Measurements from ENCODE around the gene DDA1. TPM values are rescaled to one million over a fixed set of nuclear protein-coding genes. Genes with fewer than 3 reads are reported as not detected.
A peak's percentile ranks its signal among the peaks of the same experiment; 100 is the strongest.

The DDA1 gene
- total and polyA plus RNA-seq, 2 of the 13 experiments (the other 11 are each of a cell fraction or from before 2014, with no cell fraction given): 24.5 to 26.0 TPM

DNA sequence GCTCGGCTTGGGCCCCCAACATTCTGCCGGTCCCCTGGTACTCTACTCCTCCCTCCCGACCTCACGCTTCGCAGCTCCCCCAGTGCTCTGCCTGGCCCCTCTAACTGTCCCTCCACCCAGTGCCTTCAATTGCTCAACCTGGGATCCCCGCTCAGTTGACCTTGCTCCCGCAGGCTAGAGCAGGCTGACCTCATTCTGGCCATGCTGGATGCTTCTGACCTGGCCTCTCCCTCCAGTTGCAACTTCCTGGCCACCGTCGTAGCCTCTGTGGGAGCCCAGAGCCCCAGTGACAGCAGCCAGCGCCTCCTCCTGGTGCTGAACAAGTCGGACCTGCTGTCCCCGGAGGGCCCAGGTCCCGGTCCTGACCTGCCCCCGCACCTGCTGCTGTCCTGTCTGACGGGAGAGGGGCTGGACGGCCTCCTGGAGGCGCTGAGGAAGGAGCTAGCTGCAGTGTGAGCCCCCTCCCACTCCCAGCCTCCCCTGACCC lies 31.6 kb downstream of the DDA1 start (continued):
- peak; percentile 26 for TF ChIP-seq ZNF781 (CRISPR knock-in tag; IDR thresholded peaks at IDR 0.05; ENCODE audit: borderline replicate concordance, not compliant biosample characterization)
- TF ChIP-seq NFKBIZ (CRISPR knock-in tag; IDR thresholded peaks at IDR 0.05): 0 out of 2 replicates have a peak, but pooled peaks have one; percentile 24
- peak; percentile 24; the same call in 1 of the 2 replicates for TF ChIP-seq ZNF788 (CRISPR knock-in tag; IDR thresholded peaks at IDR 0.05; ENCODE audit: borderline replicate concordance)
- TF ChIP-seq, protein P1, sequence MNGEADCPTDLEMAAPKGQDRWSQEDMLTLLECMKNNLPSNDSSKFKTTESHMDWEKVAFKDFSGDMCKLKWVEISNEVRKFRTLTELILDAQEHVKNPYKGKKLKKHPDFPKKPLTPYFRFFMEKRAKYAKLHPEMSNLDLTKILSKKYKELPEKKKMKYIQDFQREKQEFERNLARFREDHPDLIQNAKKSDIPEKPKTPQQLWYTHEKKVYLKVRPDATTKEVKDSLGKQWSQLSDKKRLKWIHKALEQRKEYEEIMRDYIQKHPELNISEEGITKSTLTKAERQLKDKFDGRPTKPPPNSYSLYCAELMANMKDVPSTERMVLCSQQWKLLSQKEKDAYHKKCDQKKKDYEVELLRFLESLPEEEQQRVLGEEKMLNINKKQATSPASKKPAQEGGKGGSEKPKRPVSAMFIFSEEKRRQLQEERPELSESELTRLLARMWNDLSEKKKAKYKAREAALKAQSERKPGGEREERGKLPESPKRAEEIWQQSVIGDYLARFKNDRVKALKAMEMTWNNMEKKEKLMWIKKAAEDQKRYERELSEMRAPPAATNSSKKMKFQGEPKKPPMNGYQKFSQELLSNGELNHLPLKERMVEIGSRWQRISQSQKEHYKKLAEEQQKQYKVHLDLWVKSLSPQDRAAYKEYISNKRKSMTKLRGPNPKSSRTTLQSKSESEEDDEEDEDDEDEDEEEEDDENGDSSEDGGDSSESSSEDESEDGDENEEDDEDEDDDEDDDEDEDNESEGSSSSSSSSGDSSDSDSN (CRISPR knock-in tag; IDR thresholded peaks at IDR 0.05): peak; percentile 80
- TF ChIP-seq ZNF468 (CRISPR knock-in tag; IDR thresholded peaks at IDR 0.05): no peak
- TF ChIP-seq, protein P2, sequence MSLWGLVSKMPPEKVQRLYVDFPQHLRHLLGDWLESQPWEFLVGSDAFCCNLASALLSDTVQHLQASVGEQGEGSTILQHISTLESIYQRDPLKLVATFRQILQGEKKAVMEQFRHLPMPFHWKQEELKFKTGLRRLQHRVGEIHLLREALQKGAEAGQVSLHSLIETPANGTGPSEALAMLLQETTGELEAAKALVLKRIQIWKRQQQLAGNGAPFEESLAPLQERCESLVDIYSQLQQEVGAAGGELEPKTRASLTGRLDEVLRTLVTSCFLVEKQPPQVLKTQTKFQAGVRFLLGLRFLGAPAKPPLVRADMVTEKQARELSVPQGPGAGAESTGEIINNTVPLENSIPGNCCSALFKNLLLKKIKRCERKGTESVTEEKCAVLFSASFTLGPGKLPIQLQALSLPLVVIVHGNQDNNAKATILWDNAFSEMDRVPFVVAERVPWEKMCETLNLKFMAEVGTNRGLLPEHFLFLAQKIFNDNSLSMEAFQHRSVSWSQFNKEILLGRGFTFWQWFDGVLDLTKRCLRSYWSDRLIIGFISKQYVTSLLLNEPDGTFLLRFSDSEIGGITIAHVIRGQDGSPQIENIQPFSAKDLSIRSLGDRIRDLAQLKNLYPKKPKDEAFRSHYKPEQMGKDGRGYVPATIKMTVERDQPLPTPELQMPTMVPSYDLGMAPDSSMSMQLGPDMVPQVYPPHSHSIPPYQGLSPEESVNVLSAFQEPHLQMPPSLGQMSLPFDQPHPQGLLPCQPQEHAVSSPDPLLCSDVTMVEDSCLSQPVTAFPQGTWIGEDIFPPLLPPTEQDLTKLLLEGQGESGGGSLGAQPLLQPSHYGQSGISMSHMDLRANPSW (CRISPR knock-in tag; IDR thresholded peaks at IDR 0.05; ENCODE audit: borderline replicate concordance): no peak
- 0 out of 2 replicates have a peak, but pooled peaks have one; percentile 52 for TF ChIP-seq RBAK (CRISPR knock-in tag; IDR thresholded peaks at IDR 0.05)
- TF ChIP-seq, protein P3, sequence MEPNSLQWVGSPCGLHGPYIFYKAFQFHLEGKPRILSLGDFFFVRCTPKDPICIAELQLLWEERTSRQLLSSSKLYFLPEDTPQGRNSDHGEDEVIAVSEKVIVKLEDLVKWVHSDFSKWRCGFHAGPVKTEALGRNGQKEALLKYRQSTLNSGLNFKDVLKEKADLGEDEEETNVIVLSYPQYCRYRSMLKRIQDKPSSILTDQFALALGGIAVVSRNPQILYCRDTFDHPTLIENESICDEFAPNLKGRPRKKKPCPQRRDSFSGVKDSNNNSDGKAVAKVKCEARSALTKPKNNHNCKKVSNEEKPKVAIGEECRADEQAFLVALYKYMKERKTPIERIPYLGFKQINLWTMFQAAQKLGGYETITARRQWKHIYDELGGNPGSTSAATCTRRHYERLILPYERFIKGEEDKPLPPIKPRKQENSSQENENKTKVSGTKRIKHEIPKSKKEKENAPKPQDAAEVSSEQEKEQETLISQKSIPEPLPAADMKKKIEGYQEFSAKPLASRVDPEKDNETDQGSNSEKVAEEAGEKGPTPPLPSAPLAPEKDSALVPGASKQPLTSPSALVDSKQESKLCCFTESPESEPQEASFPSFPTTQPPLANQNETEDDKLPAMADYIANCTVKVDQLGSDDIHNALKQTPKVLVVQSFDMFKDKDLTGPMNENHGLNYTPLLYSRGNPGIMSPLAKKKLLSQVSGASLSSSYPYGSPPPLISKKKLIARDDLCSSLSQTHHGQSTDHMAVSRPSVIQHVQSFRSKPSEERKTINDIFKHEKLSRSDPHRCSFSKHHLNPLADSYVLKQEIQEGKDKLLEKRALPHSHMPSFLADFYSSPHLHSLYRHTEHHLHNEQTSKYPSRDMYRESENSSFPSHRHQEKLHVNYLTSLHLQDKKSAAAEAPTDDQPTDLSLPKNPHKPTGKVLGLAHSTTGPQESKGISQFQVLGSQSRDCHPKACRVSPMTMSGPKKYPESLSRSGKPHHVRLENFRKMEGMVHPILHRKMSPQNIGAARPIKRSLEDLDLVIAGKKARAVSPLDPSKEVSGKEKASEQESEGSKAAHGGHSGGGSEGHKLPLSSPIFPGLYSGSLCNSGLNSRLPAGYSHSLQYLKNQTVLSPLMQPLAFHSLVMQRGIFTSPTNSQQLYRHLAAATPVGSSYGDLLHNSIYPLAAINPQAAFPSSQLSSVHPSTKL (CRISPR knock-in tag; IDR thresholded peaks at IDR 0.05): peak; percentile 42; the same call in 1 of the 2 replicates
- no peak for TF ChIP-seq ZNF678 (CRISPR knock-in tag; IDR thresholded peaks at IDR 0.05)
- TF ChIP-seq ZNF207 (IDR thresholded peaks at IDR 0.05; ENCODE audit: borderline replicate concordance): no peak
- TF ChIP-seq ZNF616 (CRISPR knock-in tag; IDR thresholded peaks at IDR 0.05; ENCODE audit: low read depth): 0 out of 2 replicates have a peak, but pooled peaks have one; percentile 52
- TF ChIP-seq, protein P4, sequence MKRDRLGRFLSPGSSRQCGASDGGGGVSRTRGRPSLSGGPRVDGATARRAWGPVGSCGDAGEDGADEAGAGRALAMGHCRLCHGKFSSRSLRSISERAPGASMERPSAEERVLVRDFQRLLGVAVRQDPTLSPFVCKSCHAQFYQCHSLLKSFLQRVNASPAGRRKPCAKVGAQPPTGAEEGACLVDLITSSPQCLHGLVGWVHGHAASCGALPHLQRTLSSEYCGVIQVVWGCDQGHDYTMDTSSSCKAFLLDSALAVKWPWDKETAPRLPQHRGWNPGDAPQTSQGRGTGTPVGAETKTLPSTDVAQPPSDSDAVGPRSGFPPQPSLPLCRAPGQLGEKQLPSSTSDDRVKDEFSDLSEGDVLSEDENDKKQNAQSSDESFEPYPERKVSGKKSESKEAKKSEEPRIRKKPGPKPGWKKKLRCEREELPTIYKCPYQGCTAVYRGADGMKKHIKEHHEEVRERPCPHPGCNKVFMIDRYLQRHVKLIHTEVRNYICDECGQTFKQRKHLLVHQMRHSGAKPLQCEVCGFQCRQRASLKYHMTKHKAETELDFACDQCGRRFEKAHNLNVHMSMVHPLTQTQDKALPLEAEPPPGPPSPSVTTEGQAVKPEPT (CRISPR knock-in tag; IDR thresholded peaks at IDR 0.05; ENCODE audit: low read depth): no peak
- 0 out of 2 replicates have a peak, but pooled peaks have one; percentile 22 for TF ChIP-seq ZNF124 (CRISPR knock-in tag; IDR thresholded peaks at IDR 0.05)
- TF ChIP-seq CHD4 (IDR thresholded peaks at IDR 0.05; ENCODE audit: borderline replicate concordance, low read length): no peak
- peak; percentile 59; the same call in 1 of the 2 replicates for TF ChIP-seq JUNB (CRISPR knock-in tag; IDR thresholded peaks at IDR 0.05; ENCODE audit: borderline replicate concordance)
- TF ChIP-seq CCDC6 (CRISPR knock-in tag; IDR thresholded peaks at IDR 0.05): peak; percentile 68; the same call in 1 of the 2 replicates
- peak; percentile 79 for TF ChIP-seq ELF3 (CRISPR knock-in tag; IDR thresholded peaks at IDR 0.05)
- TF ChIP-seq RNF2 (conservative IDR thresholded peaks at IDR 0.05; ENCODE audit: low read depth): peak; percentile 75; the same call in 1 of the 2 replicates
- TF ChIP-seq AHR (CRISPR knock-in tag; IDR thresholded peaks at IDR 0.05): no peak
